ENCODE measurements around the gene TSEN15.
"Not testable (repeated sequence)": the region's sequence is repeated elsewhere in the genome, so short reads cannot be mapped to it uniquely, and the experiment has no call there.

TSEN15 gene

GRCh38 chr1:184044603-184045376 is 6.7 kb upstream of the TSEN15 start:
- TF ChIP-seq CTCF (IDR thresholded peaks at IDR 0.05; ENCODE audit: insufficient read depth, low read depth, low read length, missing control alignments): no peak
- H3K4me3 ChIP-seq (ENCODE audit: low read length): no peak overlapping the region
- DNase-seq (ENCODE audit: low read depth): no peak

GRCh38 chr1:184047541-184047940 is 4.0 kb upstream of the TSEN15 start:
- DNase-seq (ENCODE audit: low read depth); H3K4me3 ChIP-seq (ENCODE audit: low read length): not testable (repeated sequence)

GRCh38 chr1:184048561-184049240 is 2.8 kb upstream of the TSEN15 start:
- no peak for DNase-seq (ENCODE audit: low read depth)
- H3K4me3 ChIP-seq (ENCODE audit: low read length): no peak overlapping the region
- no peak for TF ChIP-seq CTCF (IDR thresholded peaks at IDR 0.05; ENCODE audit: insufficient read depth, low read depth, low read length, missing control alignments)

GRCh38 chr1:184049291-184049690 is 2.2 kb upstream of the TSEN15 start:
- DNase-seq (ENCODE audit: low read depth): no peak
- no peak for TF ChIP-seq CTCF (IDR thresholded peaks at IDR 0.05; ENCODE audit: insufficient read depth, low read depth, low read length, missing control alignments)
- no peak overlapping the region for H3K4me3 ChIP-seq (ENCODE audit: low read length)

GRCh38 chr1:184049836-184050468 is 1.6 kb upstream of the TSEN15 start:
- H3K4me3 ChIP-seq (ENCODE audit: low read length): no peak overlapping the region
- TF ChIP-seq CTCF (IDR thresholded peaks at IDR 0.05; ENCODE audit: insufficient read depth, low read depth, low read length, missing control alignments): no peak
- DNase-seq (ENCODE audit: low read depth): no peak

GRCh38 chr1:184050636-184051035 is 894 bp upstream of the TSEN15 start:
- no peak overlapping the region for H3K4me3 ChIP-seq (ENCODE audit: low read length)
- TF ChIP-seq CTCF (IDR thresholded peaks at IDR 0.05; ENCODE audit: insufficient read depth, low read depth, low read length, missing control alignments): no peak

GRCh38 chr1:184051138-184051484 is 419 bp upstream of the TSEN15 start:
- H3K4me3 ChIP-seq (ENCODE audit: low read length): peak overlapping the region; percentile 64
- no peak for TF ChIP-seq CTCF (IDR thresholded peaks at IDR 0.05; ENCODE audit: insufficient read depth, low read depth, low read length, missing control alignments)

More at GRCh38 chr1:184050636-184051035, 894 bp upstream of the TSEN15 start:
- DNase-seq (ENCODE audit: low read depth): no peak

More at GRCh38 chr1:184051138-184051484, 419 bp upstream of the TSEN15 start:
- DNase-seq (ENCODE audit: low read depth): no peak
